GM21576 (cell line): ENCODE measurements around the gene PHOSPHO1.
"Not testable (repeated sequence)": the region's sequence is repeated elsewhere in the genome, so short reads cannot be mapped to it uniquely, and the experiment has no call there.

Experiments
- ATAC-seq: cut with Tn5 transposase; IDR thresholded peaks from one replicate; pipeline ENCODE4 v1.9.1; 2021; ENCODE audit warnings: mild to moderate bottlenecking, moderate library complexity; ENCODE audit not compliant: unreplicated experiment

Gene PHOSPHO1

DNA sequence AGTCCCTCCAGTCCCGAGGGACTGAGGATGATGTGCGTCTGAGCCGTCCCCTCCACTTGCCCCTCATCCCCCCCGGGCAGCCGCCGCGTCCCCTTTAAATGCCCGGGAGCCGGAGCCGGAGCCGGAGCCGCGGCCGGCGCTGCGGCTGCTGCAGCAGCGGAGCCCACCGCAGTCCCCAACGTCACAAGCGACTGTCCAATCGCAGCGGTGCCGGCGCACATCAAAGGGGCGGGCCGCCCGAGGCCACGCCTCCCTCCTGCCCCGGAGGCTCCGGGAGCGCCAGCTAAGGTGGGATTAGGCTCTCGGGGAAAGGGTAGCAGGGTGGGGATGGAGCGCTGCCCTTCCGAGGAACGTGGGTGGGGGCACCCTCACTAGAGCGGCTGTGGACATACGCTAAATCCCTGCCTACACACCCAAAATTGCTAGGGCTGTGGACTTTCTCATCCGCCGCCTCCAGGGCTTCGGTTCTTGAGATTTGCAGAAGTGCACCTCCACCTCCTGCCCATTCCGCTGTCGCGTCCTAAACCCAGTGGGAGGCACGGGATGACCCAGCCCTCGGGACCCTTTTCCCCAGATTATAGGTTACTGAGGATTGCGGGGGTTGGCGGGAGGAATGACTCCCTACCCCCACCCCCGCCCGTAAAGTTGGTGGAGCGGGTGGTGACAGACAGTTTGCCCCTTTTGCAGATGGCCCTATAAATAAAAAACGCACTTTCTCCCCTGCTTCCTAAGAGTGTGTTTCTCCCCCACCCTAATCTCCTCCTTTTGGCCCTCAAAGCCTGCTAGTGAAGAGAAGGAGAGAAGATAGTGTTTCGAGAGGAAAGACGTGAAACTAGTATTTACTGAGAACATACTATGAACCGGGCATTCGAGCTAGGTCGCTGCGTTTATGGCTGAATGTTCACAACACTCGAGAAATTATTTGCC, at the start of gene PHOSPHO1:
PHOSPHO1 (minus strand) TSS at position 152 of the 927 bp plus-strand sequence. CDS start 4,096 bp downstream, outside the sequence.
- no peak for ATAC-seq

GRCh38 chr17:49280061-49280460, 49.5 kb upstream of the PHOSPHO1 start:
- no peak for ATAC-seq

- not testable (repeated sequence) for ATAC-seq
Observed at GRCh38 chr17:49279263-49280015, 48.9 kb upstream of the PHOSPHO1 start.

DNA sequence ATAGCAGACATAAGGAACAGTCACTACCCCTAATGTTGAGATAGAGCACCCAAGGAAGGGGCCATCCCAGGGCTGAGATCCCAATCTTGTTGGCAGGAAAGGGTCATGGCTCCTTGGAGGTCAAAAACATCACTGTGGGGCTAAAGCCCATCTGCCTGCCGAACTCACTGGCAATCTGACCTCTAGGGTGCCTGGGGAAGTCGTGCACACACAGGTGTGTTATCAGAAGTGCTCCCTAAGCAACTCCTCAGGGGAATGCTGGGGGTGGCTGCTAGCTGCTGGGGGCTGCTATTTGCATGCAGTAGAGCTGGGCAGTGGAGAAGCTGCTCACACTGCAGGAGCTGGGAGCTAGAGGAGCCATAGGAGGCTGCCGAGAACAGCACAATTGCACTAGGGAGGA, 47.5 kb upstream of the PHOSPHO1 start:
- no peak for ATAC-seq

DNA sequence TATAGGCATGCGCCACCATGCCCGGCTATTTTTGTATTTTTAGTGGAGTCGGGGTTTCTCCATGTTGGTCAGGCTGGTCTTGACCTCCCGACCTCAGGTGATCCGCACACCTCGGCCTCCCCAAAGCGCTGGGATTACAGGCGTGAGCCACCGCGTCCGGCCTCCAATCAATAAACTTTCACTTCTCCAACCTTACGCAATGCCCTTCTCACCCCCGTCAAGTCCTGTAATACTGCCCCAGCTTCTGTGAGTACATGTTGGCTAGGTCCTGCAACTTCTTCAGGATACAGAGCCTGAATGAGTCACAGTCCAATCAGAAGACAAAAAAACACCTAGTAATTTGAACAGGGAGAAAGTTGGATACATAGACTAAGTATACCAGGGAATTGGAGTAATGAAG, 47.1 kb upstream of the PHOSPHO1 start:
- ATAC-seq: no peak

GRCh38 chr17:49275981-49276380, 45.4 kb upstream of the PHOSPHO1 start:
- ATAC-seq: not testable (repeated sequence)

GRCh38 chr17:49269356-49269755, 38.8 kb upstream of the PHOSPHO1 start:
- ATAC-seq: no peak

- no peak for ATAC-seq
Observed at GRCh38 chr17:49267912-49268311, 37.3 kb upstream of the PHOSPHO1 start.

GRCh38 chr17:49266233-49266632, 35.6 kb upstream of the PHOSPHO1 start:
- ATAC-seq: no peak

- not testable (repeated sequence) for ATAC-seq
Observed at GRCh38 chr17:49261540-49261939, 31.0 kb upstream of the PHOSPHO1 start.

- no peak for ATAC-seq
Observed at GRCh38 chr17:49260817-49261291, 30.3 kb upstream of the PHOSPHO1 start.

GRCh38 chr17:49260011-49260816, 29.6 kb upstream of the PHOSPHO1 start:
- no peak for ATAC-seq

DNA sequence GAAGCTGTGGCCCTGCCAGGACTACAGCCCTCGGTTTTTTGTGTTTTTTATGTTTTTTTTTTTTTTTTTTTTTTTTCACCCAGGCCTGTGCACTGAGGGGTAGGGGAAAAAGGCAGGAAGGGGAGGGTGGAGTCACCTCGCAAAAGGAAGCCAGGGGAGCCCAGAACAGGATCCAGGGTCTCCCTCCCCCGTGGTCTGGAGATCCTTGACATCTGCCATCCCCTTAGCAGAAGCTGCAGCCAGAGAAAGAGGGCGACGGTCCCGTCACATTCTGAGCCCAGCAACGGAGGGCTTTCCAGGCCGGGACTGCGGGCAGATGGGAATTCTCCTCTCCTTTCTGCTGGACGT, 29.1 kb upstream of the PHOSPHO1 start:
- ATAC-seq: no peak

DNA sequence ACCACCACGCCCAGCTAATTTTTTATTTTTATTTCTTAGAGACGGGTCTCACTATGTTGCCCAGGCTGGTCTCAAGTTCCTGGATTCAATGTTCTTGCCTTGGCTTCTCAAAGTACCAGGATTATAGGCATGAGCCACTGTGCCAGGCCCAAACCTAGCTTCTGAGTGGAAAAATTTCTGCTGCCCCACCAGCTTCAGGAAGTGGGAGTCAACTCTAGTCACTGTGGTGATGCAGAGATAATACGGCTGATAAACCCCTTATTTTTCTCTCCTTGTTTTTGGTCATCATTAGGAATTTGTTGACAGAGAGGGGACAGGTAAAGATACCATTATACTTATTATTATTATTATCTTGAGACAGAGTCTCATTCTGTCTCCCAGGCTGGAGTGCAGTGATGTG, 27.8 kb upstream of the PHOSPHO1 start:
- no peak for ATAC-seq

- no peak for ATAC-seq
Observed at GRCh38 chr17:49255125-49255524, 24.5 kb upstream of the PHOSPHO1 start.

DNA sequence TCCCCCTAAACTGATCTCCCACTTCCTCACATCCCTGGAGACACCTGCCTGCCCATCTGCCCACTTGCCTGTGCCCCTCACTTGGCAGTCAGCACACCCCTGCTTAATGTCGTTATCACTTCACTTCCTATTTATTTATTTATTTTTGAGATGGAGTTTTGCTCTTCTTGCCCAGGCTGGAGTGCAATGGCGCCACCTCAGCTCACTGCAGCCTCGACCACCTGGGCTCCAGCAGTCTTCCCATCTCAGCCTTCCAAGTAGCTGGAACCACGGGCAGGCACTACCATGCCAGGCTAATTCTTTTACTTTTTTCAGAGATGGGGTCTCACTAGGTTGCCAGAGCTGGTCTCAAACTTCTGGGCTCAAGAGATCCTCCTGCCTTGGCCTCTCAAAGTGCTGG, 23.5 kb upstream of the PHOSPHO1 start:
- ATAC-seq: no peak

DNA sequence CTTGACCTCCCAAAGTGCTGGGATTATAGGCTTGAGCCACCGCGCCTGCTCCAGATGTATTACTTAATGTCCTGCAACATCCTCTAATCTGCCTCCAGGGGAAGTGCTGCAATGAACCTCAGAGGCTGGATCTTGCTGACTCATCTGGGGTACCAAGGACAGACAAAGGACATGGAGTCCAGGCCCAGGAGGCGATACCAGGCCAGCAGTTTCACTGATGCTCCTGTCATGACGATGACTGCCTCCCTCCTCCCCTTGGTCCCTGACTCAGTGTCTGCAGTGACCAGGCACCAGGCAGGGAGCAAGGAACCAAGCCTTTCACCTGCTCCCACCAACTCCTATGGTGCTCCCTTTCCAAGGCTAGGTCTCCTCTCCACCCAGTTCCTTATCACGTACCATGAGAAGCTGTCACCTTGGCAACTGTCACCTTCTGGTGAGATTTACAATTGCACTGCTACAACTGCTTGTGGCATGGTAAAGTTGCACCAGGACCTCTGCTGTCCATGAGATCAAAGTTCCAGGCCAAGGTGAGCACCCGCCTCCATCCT, 21.6 kb upstream of the PHOSPHO1 start:
- ATAC-seq: no peak

DNA sequence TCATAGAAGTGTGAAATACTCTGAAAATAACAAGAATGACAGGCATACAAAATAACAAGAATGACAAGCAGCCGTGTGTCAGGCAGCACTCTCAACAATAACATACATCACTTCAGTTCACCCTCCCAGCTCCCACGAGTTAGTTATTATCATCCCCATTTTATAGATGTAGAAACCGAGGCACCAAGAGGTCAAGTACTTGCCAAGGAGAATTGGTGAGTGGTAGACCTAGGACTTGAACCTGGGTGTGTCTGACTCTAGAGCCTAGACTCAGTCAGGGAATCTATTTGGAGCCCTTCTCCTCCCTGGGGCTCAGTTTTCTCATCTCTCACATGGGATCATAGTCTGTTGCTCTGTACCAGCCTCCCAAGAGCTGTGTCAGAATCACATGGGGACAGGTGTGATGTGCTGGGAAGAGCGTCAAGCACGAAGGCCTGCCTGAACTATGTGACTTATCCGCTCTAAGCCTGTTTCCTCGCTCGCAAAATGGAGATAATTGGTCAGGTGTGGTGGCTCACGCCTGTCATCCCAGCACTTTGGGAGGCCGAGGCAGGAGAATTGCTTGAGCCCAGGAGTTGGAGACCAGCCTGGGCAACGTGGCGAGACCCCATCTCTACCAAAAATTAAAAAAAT, 19.4 kb upstream of the PHOSPHO1 start:
- ATAC-seq: no peak

GRCh38 chr17:49249292-49249794, 18.8 kb upstream of the PHOSPHO1 start:
- ATAC-seq: no peak

- ATAC-seq: no peak
Observed at GRCh38 chr17:49247944-49248343, 17.4 kb upstream of the PHOSPHO1 start.
